ENCODE data around the gene SLC46A2. TPM values are rescaled to one million over a fixed set of nuclear protein-coding genes. Genes with fewer than 3 reads are reported as not detected.

SLC46A2 gene
- total RNA-seq, 1 donor, result not detected

DNA sequence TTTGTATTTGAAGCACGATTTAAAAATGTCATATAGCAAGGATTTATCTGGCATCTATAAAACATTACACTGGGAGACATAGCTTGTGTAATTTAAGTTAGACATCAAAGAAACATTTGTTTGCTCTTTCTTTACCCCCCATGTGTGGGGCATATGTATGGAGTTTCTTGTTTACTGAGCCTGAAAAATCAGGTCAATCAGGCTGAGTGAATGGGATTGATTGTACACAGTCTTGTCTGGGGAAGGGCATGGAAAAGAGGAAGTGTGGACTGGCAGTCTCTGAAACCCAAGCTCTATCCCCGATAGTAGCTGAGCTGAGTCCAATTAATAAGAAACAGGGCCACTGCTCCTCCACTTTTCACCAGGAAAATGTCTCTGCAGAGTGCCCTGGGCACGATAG, 49.4 kb downstream of the SLC46A2 start:
- no peak overlapping the region for H3K4me3 ChIP-seq (ENCODE audit: low read depth, low read length)
- no peak for TF ChIP-seq CTCF (IDR thresholded peaks at IDR 0.05; ENCODE audit: insufficient read depth, low read depth, low read length)
- DNase-seq (ENCODE audit: low read depth), result no peak

- no peak for DNase-seq (ENCODE audit: low read depth)
These were observed 51.3 kb downstream of the SLC46A2 start for GRCh38 chr9:112839331-112839730.

GRCh38 chr9:112838342-112838741, 52.3 kb downstream of the SLC46A2 start:
- no peak for DNase-seq (ENCODE audit: low read depth)
- H3K4me3 ChIP-seq (ENCODE audit: low read depth, low read length), result no peak overlapping the region
- TF ChIP-seq CTCF (IDR thresholded peaks at IDR 0.05; ENCODE audit: insufficient read depth, low read depth, low read length), result no peak

More at GRCh38 chr9:112839331-112839730, 51.3 kb downstream of the SLC46A2 start:
- no peak overlapping the region for H3K4me3 ChIP-seq (ENCODE audit: low read depth, low read length)
- no peak for TF ChIP-seq CTCF (IDR thresholded peaks at IDR 0.05; ENCODE audit: insufficient read depth, low read depth, low read length)

DNA sequence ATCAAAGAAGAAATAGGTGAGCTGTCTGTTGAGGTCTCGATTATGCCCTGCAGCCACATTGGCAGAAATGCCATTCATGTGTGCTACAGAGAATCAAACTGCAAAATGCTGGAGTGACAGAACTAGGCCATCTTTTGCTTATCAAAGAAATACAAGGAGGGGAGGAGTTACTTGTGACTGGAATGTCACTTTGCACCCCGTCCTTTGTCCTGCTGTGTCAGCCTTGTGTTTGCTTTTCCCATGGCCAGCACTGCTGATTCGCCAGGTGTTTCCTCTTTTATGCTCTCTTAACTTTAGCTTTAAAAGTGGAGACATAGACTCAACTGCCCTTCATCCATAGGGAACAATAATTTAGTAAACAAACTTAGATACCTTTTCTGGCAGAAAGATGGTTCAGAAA, 54.3 kb downstream of the SLC46A2 start:
- no peak for TF ChIP-seq CTCF (IDR thresholded peaks at IDR 0.05; ENCODE audit: insufficient read depth, low read depth, low read length)
- H3K4me3 ChIP-seq (ENCODE audit: low read depth, low read length), result no peak overlapping the region
- DNase-seq (ENCODE audit: low read depth), result no peak

DNA sequence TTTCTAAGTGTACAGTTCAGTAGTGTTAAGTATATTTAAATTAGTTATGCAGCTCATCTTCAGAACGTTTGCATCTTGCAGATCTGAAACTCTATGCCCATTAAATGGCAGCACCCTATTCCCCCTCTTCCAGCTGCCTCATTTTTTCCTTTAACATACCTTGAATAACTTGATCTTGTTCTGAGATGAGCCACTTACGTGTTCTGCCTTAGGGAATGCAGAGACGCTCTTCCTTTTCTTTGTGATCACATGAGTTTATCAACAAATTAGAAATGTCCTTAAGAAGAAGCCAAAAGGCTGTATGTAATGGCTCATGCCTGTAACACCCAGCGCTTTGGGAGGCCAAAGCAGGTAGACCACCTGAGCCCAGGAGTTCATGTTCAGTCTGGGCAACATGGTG, 57.6 kb downstream of the SLC46A2 start:
- H3K4me3 ChIP-seq (ENCODE audit: low read depth, low read length), result no peak overlapping the region
- no peak for DNase-seq (ENCODE audit: low read depth)
- TF ChIP-seq CTCF (IDR thresholded peaks at IDR 0.05; ENCODE audit: insufficient read depth, low read depth, low read length), result no peak

GRCh38 chr9:112831969-112832368, 58.7 kb downstream of the SLC46A2 start:
- no peak for TF ChIP-seq CTCF (IDR thresholded peaks at IDR 0.05; ENCODE audit: insufficient read depth, low read depth, low read length)
- no peak overlapping the region for H3K4me3 ChIP-seq (ENCODE audit: low read depth, low read length)
- no peak for DNase-seq (ENCODE audit: low read depth)

DNA sequence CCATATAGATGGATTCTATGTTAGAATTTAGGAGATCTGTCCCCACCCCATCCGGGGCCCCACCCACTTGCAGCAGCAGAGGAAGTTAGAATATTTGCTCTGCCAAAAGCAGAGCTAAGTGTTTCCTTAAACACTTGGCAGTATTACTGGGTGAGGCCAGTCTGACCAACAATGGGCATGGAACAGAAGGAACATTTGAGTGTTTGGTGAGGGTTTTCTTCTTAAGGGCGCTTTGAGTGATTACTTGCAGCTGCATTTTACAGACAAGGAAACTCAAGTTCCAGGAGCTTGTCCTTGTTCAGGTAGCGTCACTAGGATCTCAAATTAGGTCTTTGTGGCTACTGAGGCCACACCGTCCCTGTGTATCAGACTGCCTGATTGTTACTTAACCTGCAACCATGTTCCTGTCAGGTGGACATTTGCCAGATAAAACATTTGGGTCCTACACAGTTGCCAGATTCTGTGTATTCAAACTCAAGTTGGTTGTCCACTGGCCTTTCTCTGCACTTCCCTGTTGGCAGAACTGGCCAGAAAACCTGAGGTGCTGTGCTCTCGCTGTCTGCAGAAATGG, 59.3 kb downstream of the SLC46A2 start:
- H3K4me3 ChIP-seq (ENCODE audit: low read depth, low read length), result no peak overlapping the region
- TF ChIP-seq CTCF (IDR thresholded peaks at IDR 0.05; ENCODE audit: insufficient read depth, low read depth, low read length), result no peak
- no peak for DNase-seq (ENCODE audit: low read depth)
